ENCODE data around the gene C18orf63.
"Not testable (repeated sequence)": the region's sequence is repeated elsewhere in the genome, so short reads cannot be mapped to it uniquely, and the experiment has no call there.

The C18orf63 gene

DNA sequence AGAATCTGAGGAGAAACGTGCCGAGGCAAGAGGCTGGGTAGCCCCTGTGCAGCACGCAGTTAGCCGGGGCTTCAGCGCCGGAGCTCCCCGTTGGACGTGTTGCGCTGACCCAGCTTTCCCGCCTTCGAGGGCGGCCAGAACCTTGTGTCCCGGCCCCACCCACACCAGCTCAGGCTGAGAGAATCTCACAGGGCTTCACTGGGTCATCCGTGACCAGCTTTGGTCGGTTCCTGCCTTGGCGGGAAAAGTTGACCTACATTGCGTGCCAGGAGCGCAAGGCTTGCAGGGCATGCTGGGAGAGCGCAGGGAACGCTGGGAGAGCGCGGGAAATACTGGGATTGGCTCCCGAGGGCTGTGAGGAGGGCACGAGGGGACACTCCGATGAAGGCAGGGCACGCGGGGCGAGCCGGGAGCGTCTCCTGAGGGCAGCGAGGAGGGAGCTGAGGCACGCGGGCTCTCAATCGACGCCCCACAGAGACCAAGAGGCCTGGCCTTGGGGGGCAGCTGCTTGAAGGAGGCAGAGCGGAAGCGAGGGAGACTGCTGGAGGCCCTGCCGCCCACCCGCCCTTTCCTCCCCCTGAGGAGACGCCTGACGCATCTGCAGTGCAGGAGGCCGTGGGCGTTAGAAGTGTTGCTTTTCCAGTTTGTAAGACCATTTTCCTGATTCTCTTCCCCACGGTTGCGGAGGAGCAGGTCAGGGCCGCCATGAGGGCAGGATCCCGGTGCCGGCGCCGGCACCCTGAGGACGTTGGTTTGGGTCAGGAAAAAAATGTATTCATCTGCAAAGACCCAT, at the start of gene C18orf63:
Gene C18orf63, plus strand, starts transcription at position 376 of the 793 bp plus-strand sequence. CDS start 2,027 bp downstream, outside the sequence.
- DNase-seq (ENCODE audit: low read depth), result no peak

DNA sequence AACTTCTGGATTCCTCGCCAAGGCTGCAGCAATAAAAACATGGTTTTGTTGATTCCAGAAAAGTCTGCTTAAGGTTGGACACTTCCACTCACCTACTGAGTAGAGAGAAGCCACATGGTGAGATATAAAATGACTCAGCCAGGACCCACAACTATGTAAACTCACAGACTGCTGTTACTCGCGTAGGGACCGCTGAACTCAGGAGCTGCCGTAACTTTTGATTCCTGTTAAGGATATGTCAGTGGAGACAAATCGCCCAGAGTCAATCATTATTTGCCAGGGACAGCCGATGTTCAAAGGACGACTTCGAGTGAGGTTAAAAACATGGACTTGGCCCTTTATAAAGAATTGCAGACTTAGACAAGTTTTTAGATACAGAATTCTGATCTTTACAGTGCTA, 49.5 kb upstream of the C18orf63 start:
- DNase-seq (ENCODE audit: low read depth), result no peak

DNA sequence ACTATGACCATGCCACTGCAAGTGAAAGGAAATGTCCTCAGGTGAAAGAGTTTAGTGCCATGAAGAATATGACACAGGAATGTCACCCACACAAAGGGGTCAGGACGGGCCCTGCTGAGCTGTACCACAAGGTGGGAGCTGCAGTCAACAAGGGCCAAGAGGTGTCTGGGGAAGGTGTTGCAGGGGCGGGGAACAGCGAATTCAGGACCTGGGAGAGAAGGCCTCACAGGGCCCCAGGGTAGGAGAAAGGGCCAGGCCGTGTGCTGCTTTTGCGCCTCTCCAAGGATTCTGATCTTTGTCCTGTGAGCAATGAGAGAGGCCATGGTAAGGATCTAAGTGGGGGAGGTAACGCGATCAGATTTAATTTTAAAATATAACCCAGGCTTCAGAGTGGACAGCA, 47.5 kb upstream of the C18orf63 start:
- DNase-seq (ENCODE audit: low read depth), result no peak

DNA sequence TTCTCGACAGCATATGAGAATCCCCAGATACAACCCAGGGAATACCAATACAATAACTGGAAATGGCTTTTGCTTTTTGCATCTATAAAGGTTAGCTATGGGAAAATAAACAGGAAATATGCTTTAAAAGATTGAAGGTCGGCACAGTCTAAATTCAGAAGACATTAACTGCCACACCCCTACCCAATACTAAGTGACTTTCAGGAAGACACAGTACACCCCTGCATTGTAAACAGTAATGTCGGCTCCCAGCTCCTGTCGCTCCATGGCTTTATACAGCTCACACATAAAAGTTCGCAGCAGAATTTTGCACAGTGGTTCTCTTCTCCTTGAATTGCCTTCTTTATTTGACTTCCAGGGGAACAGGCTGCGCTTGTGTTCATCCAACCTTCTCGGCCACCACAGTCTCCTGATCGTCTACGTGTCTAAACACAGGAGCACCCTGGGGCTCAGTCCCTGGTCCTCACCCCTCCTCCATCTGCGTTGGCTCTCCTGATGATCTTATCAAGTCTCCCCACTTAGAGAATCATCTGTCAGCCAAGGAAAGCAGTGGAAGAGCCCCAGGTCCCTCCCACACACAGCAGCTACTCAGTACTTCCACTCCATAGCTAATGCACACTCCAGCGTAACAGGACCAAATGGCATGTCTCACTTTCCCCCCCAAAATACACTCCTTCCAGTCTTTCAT, 46.6 kb upstream of the C18orf63 start:
- DNase-seq (ENCODE audit: low read depth), result no peak

DNA sequence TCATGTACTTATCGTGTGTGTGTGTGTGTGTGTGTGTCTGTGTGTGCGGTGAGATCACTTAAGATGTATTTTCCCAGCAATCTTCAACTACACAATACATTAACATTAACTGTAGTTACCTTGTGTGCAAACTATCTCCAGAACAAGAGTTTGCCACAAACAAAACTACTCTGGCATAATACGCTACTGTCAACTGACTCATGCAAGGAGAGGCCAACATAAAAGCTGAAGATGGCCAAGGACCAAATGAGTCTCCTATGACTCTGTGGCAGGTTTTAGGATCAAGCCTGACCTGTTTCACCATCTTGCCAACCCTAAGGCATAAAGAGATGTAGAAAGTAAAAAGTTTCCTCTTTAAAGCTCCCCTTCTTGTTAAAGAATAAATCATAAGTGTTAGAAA, 44.0 kb upstream of the C18orf63 start:
- no peak for DNase-seq (ENCODE audit: low read depth)

DNA sequence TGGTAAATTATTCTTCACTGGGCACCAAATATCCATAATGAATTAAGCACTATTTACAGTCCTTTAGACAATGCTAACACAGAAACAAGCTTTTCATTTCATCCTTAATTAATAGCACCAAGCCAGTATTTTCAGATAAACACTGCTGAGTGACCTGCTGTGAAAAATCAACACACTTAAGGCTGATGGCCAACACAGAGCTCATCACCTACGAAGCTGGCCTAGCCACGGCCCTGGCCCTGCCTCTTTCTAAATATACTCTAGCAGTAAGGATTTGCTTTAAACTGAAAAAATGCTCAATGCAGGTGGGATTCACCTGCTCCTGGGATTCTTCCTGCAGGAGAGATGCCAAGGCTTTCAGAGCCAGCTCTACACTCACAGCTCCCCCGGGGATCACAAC, 42.2 kb upstream of the C18orf63 start:
- no peak for DNase-seq (ENCODE audit: low read depth)

DNA sequence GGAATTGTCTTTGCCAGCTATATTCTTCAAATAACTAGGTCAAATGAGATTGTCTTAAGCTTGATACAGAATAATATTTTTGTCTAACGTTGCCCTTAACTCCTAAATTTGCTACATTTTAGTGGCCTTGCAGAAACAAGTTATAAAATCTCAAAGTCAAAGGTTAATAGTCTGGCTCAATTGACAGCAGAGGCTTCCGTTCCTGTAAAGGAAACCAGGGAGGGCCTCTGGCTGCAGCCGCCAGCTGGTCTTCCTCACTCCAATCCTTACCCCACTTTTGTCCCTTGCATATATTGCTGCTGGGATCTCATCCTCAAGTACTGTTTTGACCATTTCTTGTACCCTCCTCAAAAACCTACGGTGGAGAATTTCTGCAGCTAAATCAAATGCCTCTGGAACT, 40.9 kb upstream of the C18orf63 start:
- no peak for DNase-seq (ENCODE audit: low read depth)

- no peak for DNase-seq (ENCODE audit: low read depth)
These were observed 39.9 kb upstream of the C18orf63 start for GRCh38 chr18:74275736-74276135.

- no peak for DNase-seq (ENCODE audit: low read depth)
These were observed 39.0 kb upstream of the C18orf63 start for GRCh38 chr18:74276609-74277008.

- DNase-seq (ENCODE audit: low read depth), result no peak
These were observed 38.3 kb upstream of the C18orf63 start for GRCh38 chr18:74277296-74277695.

GRCh38 chr18:74278058-74278457, 37.6 kb upstream of the C18orf63 start:
- no peak for DNase-seq (ENCODE audit: low read depth)

GRCh38 chr18:74278983-74279382, 36.7 kb upstream of the C18orf63 start:
- DNase-seq (ENCODE audit: low read depth), result no peak

GRCh38 chr18:74281011-74281979, 34.3 kb upstream of the C18orf63 start:
- DNase-seq (ENCODE audit: low read depth), result no peak

DNA sequence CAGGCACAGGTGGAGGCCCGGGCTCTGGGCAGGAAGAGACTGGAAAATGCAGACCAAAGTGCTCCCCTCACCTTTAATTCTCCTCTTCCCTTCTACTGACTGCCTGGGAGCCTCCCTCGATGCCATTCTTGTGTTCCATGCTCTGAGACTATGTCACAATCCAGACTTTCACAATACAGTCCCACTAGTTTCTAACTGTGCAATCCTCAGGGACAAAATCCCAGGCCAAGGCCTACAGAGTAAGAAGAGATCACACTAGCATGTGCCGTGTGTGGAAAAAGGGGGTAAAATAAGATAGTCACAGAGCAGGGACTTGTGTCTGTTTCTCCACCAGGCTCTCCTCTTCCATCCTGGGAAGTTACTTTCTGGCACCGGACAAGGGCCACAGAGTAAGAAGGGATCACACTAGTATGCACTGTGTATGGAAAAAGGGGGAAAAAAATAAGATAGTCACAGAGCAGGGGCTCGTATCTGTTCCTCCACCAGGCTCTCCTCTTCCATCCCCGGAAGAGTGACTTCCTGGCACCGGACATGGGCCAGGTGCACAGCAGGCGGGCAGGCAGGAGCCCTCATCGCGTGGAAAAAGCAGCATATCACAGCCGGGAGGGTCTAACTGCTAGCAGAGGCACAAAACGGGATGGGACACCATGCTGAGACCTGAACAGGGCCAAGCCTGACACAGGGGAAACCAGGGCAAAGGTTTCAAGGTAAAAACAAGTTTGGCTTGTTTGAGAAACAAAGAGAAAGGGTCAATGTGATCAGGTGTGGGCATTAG, 33.5 kb upstream of the C18orf63 start:
- DNase-seq (ENCODE audit: low read depth), result no peak

DNA sequence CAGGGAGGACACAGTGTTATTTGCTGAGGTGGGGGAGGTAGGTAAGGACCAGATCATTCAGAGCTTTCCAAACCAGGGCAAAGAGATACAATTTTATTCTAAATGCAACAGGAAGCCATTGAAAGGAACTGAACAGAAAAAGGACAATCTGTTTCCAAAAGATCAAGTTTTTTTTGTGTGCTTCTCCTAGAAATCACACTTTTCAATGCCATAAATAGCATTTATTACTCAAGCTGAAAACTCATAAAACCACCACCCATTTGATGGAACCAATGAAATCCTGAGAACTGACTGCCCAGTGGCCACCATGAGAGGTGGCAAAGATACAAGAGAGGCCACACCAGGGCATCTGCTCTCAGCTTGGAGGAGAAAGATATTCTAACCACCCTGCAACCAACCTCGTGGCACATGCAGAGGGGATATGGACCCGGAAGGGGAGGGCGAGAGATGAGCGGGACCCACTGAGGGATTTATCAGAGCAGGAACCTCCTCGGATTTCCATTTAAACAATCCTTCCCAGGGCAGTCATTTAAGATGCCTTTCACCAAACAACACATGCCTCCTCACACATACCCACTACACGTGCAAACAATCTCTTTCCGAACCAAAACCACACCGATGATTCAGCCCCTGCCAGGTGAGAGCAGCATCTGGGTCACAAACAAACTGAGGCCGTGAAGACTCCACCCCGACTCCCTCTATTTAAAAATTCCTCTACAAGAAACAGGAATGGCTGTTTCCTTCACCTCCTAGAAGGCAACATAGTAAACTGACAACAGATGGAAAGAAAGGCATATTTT, 32.7 kb upstream of the C18orf63 start:
- DNase-seq (ENCODE audit: low read depth), result peak; percentile 6

GRCh38 chr18:74283646-74284045, 32.0 kb upstream of the C18orf63 start:
- DNase-seq (ENCODE audit: low read depth), result no peak

GRCh38 chr18:74284191-74284979, 31.3 kb upstream of the C18orf63 start:
- no peak for DNase-seq (ENCODE audit: low read depth)

DNA sequence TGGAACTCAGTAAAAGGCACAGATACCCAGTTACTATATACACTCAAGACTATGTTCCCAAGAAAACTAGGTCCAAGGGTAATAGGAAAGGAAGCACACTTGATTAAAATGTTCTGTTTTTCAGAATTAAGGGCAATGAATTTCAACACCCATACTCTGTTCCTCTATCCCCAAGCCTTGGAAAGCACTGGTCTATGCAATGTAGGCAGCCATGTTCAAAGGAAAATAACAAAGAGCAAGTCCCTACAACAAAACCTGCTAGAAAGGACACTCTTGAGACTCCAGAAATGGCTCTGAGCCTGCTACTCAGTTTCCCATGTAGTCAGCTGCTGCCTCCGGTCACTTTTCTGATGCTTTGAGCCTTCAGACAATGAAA, 30.7 kb upstream of the C18orf63 start:
- no peak for DNase-seq (ENCODE audit: low read depth)

GRCh38 chr18:74285583-74285982, 30.1 kb upstream of the C18orf63 start:
- not testable (repeated sequence) for DNase-seq (ENCODE audit: low read depth)

All from stimulated activated CD8-positive, alpha-beta memory T cell treated with anti-CD3 and anti-CD28 coated beads, Interleukin-12 subunit alpha, Interleukin-12 subunit beta, amount 100 ng/mL, for 4 hours (primary cell).